T-helper 2 cell treated with Interferon-gamma antibody and Interleukin-4, amounts not matched to agents 5 μg/mL and 100 μg/mL, for 36 hours (primary cell): ENCODE data around the gene CACUL1.

ENCODE experiments used
- DNase-seq: peaks from one replicate; pipeline ENCODE4 v3.0.0; 2021; ENCODE audit warnings: low spot score
- H3K27ac Mint-ChIP-seq: one replicate; pipeline ENCODE4 v1.8.0; 2021; ENCODE audit warnings: mild to moderate bottlenecking, mixed read lengths
- H3K27me3 Mint-ChIP-seq: one replicate; pipeline ENCODE4 v1.8.0; 2021; ENCODE audit warnings: low read depth, mixed read lengths
- H3K36me3 Mint-ChIP-seq: one replicate; pipeline ENCODE4 v1.8.0; 2021; ENCODE audit warnings: low read depth, mixed read lengths
- H3K4me1 Mint-ChIP-seq: one replicate; pipeline ENCODE4 v1.8.0; 2021; ENCODE audit warnings: low read depth, mixed read lengths
- H3K4me3 Mint-ChIP-seq: one replicate; pipeline ENCODE4 v1.8.0; 2022; ENCODE audit warnings: mild to moderate bottlenecking, moderate library complexity, mixed read lengths
- H3K9me3 Mint-ChIP-seq: one replicate; pipeline ENCODE4 v1.8.0; 2021; ENCODE audit warnings: mixed read lengths

CACUL1 gene

DNA sequence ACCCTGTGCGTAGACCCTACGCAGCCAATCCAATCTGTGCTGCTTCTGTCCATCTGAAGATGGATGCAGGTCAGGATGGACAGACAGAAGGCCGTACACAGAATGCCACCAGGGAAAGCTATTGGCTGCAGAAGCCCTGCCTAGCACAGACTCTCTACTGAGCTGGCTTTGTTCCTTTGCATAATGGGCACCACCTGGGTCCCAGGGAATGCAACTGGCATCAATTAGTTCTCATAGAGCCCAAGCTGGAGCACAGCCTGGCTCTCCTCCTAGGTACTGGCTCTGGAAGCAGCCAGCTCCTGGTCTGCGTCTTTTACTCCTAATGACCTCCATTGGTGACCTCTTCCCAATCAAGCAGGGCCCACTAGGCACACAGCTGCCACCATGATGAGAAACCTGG lies 26.8 kb upstream of the CACUL1 start:
- Mint-ChIP-seq H3K4me3 (no peak overlapping the region), H3K4me1 (no peaks in the 10 kb centered on the region), H3K27me3 (no peaks in the 10 kb centered on the region), H3K9me3 (peaks cover 11% of the 10 kb centered on the region), H3K27ac (no peak overlapping the region), H3K36me3 (no peaks in the 10 kb centered on the region)
- no peak for DNase-seq

DNA sequence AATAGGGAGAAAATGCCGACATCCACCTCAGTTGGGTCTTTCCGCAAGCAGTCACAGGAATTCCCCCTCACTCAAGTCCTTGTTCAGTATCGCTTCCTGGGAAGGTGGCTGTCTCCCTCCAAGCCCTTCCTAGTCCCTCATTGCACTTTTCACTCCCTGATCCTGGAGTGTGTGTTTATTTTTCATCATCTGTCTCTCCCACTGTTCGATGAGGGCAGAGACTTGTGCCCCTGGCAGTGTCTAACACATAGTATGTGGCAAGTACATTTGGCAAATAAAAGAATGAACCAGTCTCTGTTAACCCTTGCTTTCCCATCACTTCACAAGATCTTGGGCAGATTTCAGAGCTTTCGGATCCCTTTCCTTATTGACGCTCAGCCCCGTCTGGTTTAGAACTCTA lies 24.0 kb upstream of the CACUL1 start:
- Mint-ChIP-seq H3K36me3 (no peaks in the 10 kb centered on the region), H3K27ac (no peak overlapping the region), H3K27me3 (no peaks in the 10 kb centered on the region), H3K4me3 (no peak overlapping the region), H3K4me1 (no peaks in the 10 kb centered on the region), H3K9me3 (peaks cover 14% of the 10 kb centered on the region)
- DNase-seq, result no peak

DNA sequence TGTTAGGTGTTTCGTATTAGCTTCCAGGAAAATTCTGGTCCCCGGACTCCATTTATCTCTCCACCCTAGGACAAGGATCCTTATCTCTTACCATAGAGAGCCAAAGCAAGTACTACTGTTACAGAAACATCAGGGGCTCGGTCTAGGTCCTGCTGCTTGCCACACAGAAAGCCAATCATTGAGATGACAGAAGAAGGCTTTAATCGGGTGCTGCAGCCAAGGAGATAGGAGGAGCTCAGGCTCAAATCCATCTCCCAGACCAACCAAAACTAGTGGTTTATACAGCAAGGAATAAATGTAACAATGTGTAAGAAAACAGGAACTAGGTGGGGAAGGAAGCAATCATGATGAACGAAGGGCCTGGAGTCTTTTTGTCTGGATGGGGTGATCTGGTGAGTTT lies 22.2 kb upstream of the CACUL1 start:
- Mint-ChIP-seq H3K4me1 (no peaks in the 10 kb centered on the region), H3K4me3 (no peak overlapping the region), H3K27ac (no peak overlapping the region), H3K9me3 (peaks cover 14% of the 10 kb centered on the region), H3K27me3 (no peaks in the 10 kb centered on the region), H3K36me3 (no peaks in the 10 kb centered on the region)
- DNase-seq, result no peak

GRCh38 chr10:118776033-118776432 lies 21.3 kb upstream of the CACUL1 start:
- DNase-seq, result no peak
- H3K9me3 Mint-ChIP-seq, result peaks cover 14% of the 10 kb centered on the region
- no peaks in the 10 kb centered on the region for H3K36me3 Mint-ChIP-seq
- H3K27me3 Mint-ChIP-seq, result no peaks in the 10 kb centered on the region
- no peak overlapping the region for H3K4me3 Mint-ChIP-seq
- no peak overlapping the region for H3K27ac Mint-ChIP-seq
- H3K4me1 Mint-ChIP-seq, result no peaks in the 10 kb centered on the region

DNA sequence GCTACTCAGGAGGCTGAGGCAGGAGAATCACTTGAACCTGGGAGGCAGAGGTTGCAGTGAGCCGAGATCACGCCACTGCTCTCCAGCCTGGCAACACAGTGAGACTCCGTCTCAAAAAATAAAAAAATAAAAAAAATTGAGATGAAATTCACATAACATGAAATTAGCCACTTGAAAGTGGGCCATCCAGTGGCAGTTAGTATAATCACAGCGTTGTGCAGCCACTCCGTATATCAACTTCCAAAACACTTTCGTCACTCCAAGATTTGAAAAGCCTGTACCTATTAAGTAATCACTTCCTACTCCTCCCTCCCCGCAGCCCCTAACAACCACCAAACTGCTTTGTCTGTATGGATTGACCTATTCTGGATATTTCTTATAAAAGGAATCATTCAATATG lies 20.7 kb upstream of the CACUL1 start:
- Mint-ChIP-seq H3K4me1 (no peaks in the 10 kb centered on the region), H3K36me3 (no peaks in the 10 kb centered on the region), H3K4me3 (no peak overlapping the region), H3K9me3 (peaks cover 14% of the 10 kb centered on the region), H3K27me3 (no peaks in the 10 kb centered on the region), H3K27ac (no peak overlapping the region)
- DNase-seq, result no peak

GRCh38 chr10:118773041-118773440 lies 18.3 kb upstream of the CACUL1 start:
- no peaks in the 10 kb centered on the region for H3K27me3 Mint-ChIP-seq
- no peaks in the 10 kb centered on the region for H3K36me3 Mint-ChIP-seq
- H3K27ac Mint-ChIP-seq, result no peak overlapping the region
- H3K4me3 Mint-ChIP-seq, result no peak overlapping the region
- H3K4me1 Mint-ChIP-seq, result no peaks in the 10 kb centered on the region
- H3K9me3 Mint-ChIP-seq, result peaks cover 14% of the 10 kb centered on the region
- no peak for DNase-seq

GRCh38 chr10:118771976-118772375 lies 17.2 kb upstream of the CACUL1 start:
- Mint-ChIP-seq H3K27me3 (no peaks in the 10 kb centered on the region), H3K9me3 (peaks cover 8% of the 10 kb centered on the region), H3K27ac (no peak overlapping the region), H3K36me3 (no peaks in the 10 kb centered on the region), H3K4me3 (no peak overlapping the region), H3K4me1 (no peaks in the 10 kb centered on the region)
- no peak for DNase-seq

DNA sequence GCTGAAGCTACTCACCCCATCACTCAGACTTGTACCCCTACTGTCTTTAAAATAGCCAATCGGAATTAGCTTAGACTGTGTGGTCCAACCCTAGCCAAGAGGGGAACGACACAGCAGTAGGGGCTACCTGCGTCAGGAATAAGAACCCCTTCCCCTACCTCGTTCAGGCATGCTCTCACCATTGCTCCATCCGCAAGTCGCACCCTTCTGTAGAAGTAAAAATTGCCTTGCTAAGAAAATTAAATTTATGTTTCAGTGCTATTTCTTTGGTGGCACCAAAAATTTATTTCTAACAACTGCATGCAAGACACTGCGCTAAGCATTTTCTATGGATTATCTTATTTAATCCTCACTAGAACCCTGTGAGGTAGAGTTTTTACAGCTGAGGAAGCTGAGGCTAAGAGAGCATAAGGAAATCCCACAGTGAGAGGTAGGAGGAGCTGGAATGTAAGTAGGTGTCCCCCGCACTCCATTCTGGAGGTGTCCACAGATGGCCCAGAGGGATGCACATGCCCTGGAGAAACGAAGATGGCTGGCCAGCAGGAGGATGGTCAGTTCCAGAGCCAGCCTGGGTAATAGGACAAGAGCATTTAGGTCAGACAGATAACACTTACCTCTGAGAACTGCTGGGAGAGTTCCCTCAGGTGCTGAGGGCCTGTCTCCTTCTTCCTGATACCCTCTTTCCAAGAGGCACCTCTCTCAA lies 15.3 kb upstream of the CACUL1 start:
- no peaks in the 10 kb centered on the region for H3K36me3 Mint-ChIP-seq
- H3K4me1 Mint-ChIP-seq, result no peaks in the 10 kb centered on the region
- H3K9me3 Mint-ChIP-seq, result no peaks in the 10 kb centered on the region
- no peaks in the 10 kb centered on the region for H3K27me3 Mint-ChIP-seq
- no peak overlapping the region for H3K27ac Mint-ChIP-seq
- DNase-seq, result no peak
- H3K4me3 Mint-ChIP-seq, result no peak overlapping the region

GRCh38 chr10:118768041-118768919 lies 13.5 kb upstream of the CACUL1 start:
- DNase-seq, result no peak
- Mint-ChIP-seq H3K27ac (no peak overlapping the region), H3K4me3 (no peak overlapping the region), H3K9me3 (no peaks in the 10 kb centered on the region), H3K27me3 (peaks cover 5% of the 10 kb centered on the region), H3K36me3 (no peaks in the 10 kb centered on the region), H3K4me1 (no peaks in the 10 kb centered on the region)

- Mint-ChIP-seq H3K4me3 (no peak overlapping the region), H3K9me3 (no peaks in the 10 kb centered on the region), H3K36me3 (no peaks in the 10 kb centered on the region), H3K4me1 (no peaks in the 10 kb centered on the region), H3K27ac (no peak overlapping the region), H3K27me3 (peaks cover 5% of the 10 kb centered on the region)
- DNase-seq, result no peak
Observed at GRCh38 chr10:118767297-118768040, 12.7 kb upstream of the CACUL1 start.

GRCh38 chr10:118764195-118764594 lies 9.4 kb upstream of the CACUL1 start:
- no peaks in the 10 kb centered on the region for H3K4me1 Mint-ChIP-seq
- no peaks in the 10 kb centered on the region for H3K9me3 Mint-ChIP-seq
- no peak overlapping the region for H3K4me3 Mint-ChIP-seq

DNA sequence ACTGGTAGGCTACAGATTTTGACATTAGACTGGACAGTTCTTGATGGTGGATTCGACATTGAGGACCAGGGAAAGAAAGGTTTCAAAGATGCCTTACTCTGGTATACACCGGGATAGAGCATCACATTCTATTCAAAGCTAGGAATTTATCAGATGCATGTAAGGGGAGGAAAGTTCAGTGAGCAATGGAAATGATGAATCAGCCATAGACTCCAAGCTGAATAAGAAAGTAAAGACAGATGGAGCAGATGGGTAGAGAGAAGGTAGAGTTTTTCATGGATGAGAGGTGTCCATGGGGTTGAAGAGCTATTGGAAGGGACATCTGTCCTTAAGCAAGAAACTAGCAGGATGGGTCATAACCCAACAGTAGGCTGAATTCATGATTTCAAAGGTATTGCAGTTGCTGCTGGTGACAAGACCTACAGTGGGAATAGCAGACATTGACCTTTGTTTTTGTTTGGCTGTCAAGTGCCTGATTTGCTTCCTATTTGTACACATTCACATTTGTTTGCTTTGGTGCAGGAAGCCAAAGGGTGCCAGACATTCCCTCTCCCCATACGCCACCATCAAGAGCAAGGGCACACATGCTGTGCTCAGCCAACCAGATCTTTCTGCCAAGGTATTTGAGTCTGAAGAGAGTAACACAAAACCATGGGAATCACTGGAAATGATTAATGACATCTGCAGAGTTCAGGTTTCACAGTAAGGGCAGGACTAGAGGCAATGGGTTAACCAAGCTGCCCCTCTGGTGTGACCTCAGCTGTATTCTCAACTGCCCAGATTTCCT lies 8.6 kb upstream of the CACUL1 start:
- DNase-seq, result no peak

More at GRCh38 chr10:118764195-118764594, 9.4 kb upstream of the CACUL1 start:
- H3K36me3 Mint-ChIP-seq, result no peaks in the 10 kb centered on the region
- DNase-seq, result no peak
- peaks cover 8% of the 10 kb centered on the region for H3K27me3 Mint-ChIP-seq
- H3K27ac Mint-ChIP-seq, result no peak overlapping the region

DNA sequence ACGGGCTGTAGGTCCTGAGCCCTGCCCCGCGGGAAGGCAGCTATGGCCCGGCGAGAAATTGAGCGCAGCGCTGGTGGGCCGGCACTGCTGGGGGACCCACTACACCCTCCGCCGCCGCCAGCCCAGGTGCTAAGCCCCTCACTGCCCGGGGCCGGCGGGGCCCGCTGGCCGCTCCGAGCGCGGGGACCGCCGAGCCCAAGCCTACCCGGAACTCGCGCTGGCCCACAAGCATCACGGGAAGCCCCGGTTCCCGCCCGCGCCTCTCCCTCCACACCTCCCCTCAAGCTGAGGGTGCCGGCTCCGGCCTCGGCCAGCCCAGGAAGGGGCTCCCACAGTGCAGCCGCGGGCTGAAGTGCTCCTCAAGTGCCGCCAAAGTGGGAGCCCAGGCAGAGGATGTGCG lies 5.5 kb upstream of the CACUL1 start:
- DNase-seq, result no peak
- Mint-ChIP-seq H3K4me3 (no peak overlapping the region), H3K27me3 (peaks cover 26% of the 10 kb centered on the region), H3K27ac (no peak overlapping the region), H3K4me1 (no peaks in the 10 kb centered on the region), H3K9me3 (no peaks in the 10 kb centered on the region), H3K36me3 (no peaks in the 10 kb centered on the region)

More for the DNA sequence above, 8.6 kb upstream of the CACUL1 start:
- Mint-ChIP-seq H3K9me3 (no peaks in the 10 kb centered on the region), H3K4me1 (no peaks in the 10 kb centered on the region), H3K4me3 (no peak overlapping the region), H3K27ac (no peak overlapping the region), H3K27me3 (peaks cover 8% of the 10 kb centered on the region), H3K36me3 (no peaks in the 10 kb centered on the region)
